ENCODE data around the gene PITPNM3.

DNA sequence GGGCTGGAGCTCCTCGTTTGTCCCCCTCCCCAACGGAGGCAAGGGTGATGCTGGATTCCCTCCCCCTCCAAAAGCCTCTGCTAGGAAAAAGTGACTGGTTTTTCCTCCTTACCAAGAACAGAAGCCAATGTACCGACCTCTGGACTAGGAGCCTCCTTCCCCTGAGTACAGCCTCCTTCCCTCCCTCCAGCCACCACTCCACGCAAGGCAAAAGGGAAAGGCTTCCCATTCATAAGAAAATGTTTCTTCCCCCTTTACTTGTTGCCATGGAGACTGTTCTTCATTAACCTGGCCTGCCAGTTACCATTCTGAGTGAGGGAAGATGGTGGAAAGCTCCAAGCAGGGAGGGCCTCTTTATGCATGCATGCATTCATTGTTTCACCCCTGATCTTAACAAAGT is 116.4 kb downstream of the PITPNM3 start:
- TF ChIP-seq POLR2A (IDR thresholded peaks at IDR 0.05; ENCODE audit: low read depth, low read length) (no peak), POLR2AphosphoS5 (IDR thresholded peaks at IDR 0.05; ENCODE audit: low read depth, low read length) (no peak), SPI1 (IDR thresholded peaks at IDR 0.05; ENCODE audit: low read depth, low read length) (no peak)
